GM18520 (cell line): ENCODE results near the gene KCNMA1.
"Not testable (repeated sequence)": the region's sequence is repeated elsewhere in the genome, so short reads cannot be mapped to it uniquely, and the experiment has no call there.

Experiments used
- ATAC-seq: cut with Tn5 transposase; IDR thresholded peaks from one replicate; pipeline ENCODE4 v1.9.1; 2021; ENCODE audit not compliant: unreplicated experiment

The KCNMA1 gene

GRCh38 chr10:77586719-77587415 is 50.7 kb downstream of the KCNMA1 start:
- ATAC-seq = no peak

- no peak for ATAC-seq
These were observed 52.7 kb downstream of the KCNMA1 start for GRCh38 chr10:77584938-77585337.

GRCh38 chr10:77583527-77583926 is 54.1 kb downstream of the KCNMA1 start:
- ATAC-seq = no peak

- ATAC-seq = peak; percentile 41
These were observed 54.9 kb downstream of the KCNMA1 start for GRCh38 chr10:77582710-77583115.

GRCh38 chr10:77581738-77582137 is 55.9 kb downstream of the KCNMA1 start:
- ATAC-seq = no peak

GRCh38 chr10:77580482-77580881 is 57.1 kb downstream of the KCNMA1 start:
- no peak for ATAC-seq

GRCh38 chr10:77578583-77579227 is 58.9 kb downstream of the KCNMA1 start:
- no peak for ATAC-seq

GRCh38 chr10:77577666-77578229 is 59.9 kb downstream of the KCNMA1 start:
- ATAC-seq = no peak

GRCh38 chr10:77576444-77577032 is 61.1 kb downstream of the KCNMA1 start:
- no peak for ATAC-seq

- ATAC-seq = no peak
These were observed 61.6 kb downstream of the KCNMA1 start for GRCh38 chr10:77576007-77576367.

GRCh38 chr10:77575271-77576006 is 62.2 kb downstream of the KCNMA1 start:
- no peak for ATAC-seq

- no peak for ATAC-seq
These were observed 63.2 kb downstream of the KCNMA1 start for GRCh38 chr10:77574438-77574837.

GRCh38 chr10:77572520-77572919 is 65.1 kb downstream of the KCNMA1 start:
- ATAC-seq = not testable (repeated sequence)

- no peak for ATAC-seq
These were observed 66.1 kb downstream of the KCNMA1 start for GRCh38 chr10:77571490-77571889.

GRCh38 chr10:77566914-77567566 is 70.6 kb downstream of the KCNMA1 start:
- no peak for ATAC-seq

- no peak for ATAC-seq
These were observed 71.4 kb downstream of the KCNMA1 start for GRCh38 chr10:77566236-77566635.

- no peak for ATAC-seq
These were observed 72.0 kb downstream of the KCNMA1 start for GRCh38 chr10:77565590-77566023.

- no peak for ATAC-seq
These were observed 72.6 kb downstream of the KCNMA1 start for GRCh38 chr10:77564731-77565589.

GRCh38 chr10:77563638-77564270 is 73.9 kb downstream of the KCNMA1 start:
- ATAC-seq = no peak
